HT-29 (cell line): ENCODE results near the gene RPGRIP1L. TPM values are rescaled to one million over a fixed set of nuclear protein-coding genes. Genes with fewer than 3 reads are reported as not detected.

Experiments used
- DNase-seq: peaks from one replicate; pipeline ENCODE4 v3.0.0-alpha.2; 2015; ENCODE audit warnings: low spot score
- total RNA-seq: library from RNA; depleted of rRNA; stranded (reverse); fragments of >200 nt; shearing (Covaris generic); gene quantifications from 2 replicates; pipeline ENCODE4 v1.2.3, GENCODE V29; 2014; rRNA removed

RPGRIP1L gene
- 3.4 and 4.1 TPM in 2 replicates for total RNA-seq

GRCh38 chr16:53703590-53704444 is at the start of gene RPGRIP1L, which contains the start of gene FTO:
Gene RPGRIP1L (minus strand): TSS chr16:53703859. CDS start chr16:53700723, 3,136 bp downstream.
Gene FTO (plus strand): TSS chr16:53704156.
- DNase-seq: peak; percentile 98

- no peak for DNase-seq
Measured at GRCh38 chr16:53753431-53753830, 49.8 kb upstream of the RPGRIP1L start.

- DNase-seq: no peak
Measured at GRCh38 chr16:53752560-53752959, 48.9 kb upstream of the RPGRIP1L start.

- peak; percentile 38 for DNase-seq
Measured at GRCh38 chr16:53745753-53746266, 42.2 kb upstream of the RPGRIP1L start.

- no peak for DNase-seq
Measured at GRCh38 chr16:53745086-53745485, 41.4 kb upstream of the RPGRIP1L start.

GRCh38 chr16:53744449-53744848 is 40.8 kb upstream of the RPGRIP1L start:
- DNase-seq: peak; percentile 62

- peak; percentile 62 for DNase-seq
Measured at GRCh38 chr16:53743149-53743566, 39.5 kb upstream of the RPGRIP1L start.

- DNase-seq: no peak
Measured at GRCh38 chr16:53741546-53741945, 37.9 kb upstream of the RPGRIP1L start.

GRCh38 chr16:53740933-53741531 is 37.4 kb upstream of the RPGRIP1L start:
- no peak for DNase-seq

GRCh38 chr16:53740476-53740875 is 36.8 kb upstream of the RPGRIP1L start:
- no peak for DNase-seq

GRCh38 chr16:53737552-53737951 is 33.9 kb upstream of the RPGRIP1L start:
- DNase-seq: no peak

- DNase-seq: no peak
Measured at GRCh38 chr16:53736297-53736696, 32.6 kb upstream of the RPGRIP1L start.

- no peak for DNase-seq
Measured at GRCh38 chr16:53734908-53735307, 31.2 kb upstream of the RPGRIP1L start.

- no peak for DNase-seq
Measured at GRCh38 chr16:53732296-53732929, 28.8 kb upstream of the RPGRIP1L start.

GRCh38 chr16:53730693-53731092 is 27.0 kb upstream of the RPGRIP1L start:
- DNase-seq: no peak

GRCh38 chr16:53726625-53727024 is 23.0 kb upstream of the RPGRIP1L start:
- peak; percentile 32 for DNase-seq

- DNase-seq: no peak
Measured at GRCh38 chr16:53721017-53721416, 17.4 kb upstream of the RPGRIP1L start.

- no peak for DNase-seq
Measured at GRCh38 chr16:53717577-53717976, 13.9 kb upstream of the RPGRIP1L start.

GRCh38 chr16:53715023-53715384 is 11.3 kb upstream of the RPGRIP1L start:
- DNase-seq: no peak

- DNase-seq: no peak
Measured at GRCh38 chr16:53714205-53715022, 10.8 kb upstream of the RPGRIP1L start.
